ENCODE results near the gene SLC47A1. TPM values are rescaled to one million over a fixed set of nuclear protein-coding genes. Genes with fewer than 3 reads are reported as not detected.

The SLC47A1 gene
- total RNA-seq, 2 experiments from 2014 or later = not detected

DNA sequence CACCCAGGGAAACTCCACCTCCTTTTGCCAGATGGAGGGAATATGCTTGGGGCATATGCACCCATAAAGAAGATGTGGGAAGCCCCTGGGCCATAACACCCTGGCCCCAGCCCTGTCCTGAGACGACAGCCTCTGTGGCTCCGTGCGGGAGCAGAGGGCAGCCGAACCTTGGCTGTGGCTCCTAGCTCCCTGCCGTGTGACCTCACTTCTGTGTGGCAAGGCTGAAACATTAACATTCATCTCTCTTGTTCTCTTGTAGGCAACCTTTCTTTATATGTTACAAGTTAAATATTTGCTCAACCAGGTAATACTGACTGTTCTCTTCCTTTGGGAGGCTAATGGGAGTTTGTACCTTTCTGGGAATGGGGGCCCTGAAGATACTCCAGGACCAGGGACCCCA, 17.5 kb downstream of the SLC47A1 start:
- H3K27me3 Mint-ChIP-seq = peaks cover 3% of the 10 kb centered on the region

DNA sequence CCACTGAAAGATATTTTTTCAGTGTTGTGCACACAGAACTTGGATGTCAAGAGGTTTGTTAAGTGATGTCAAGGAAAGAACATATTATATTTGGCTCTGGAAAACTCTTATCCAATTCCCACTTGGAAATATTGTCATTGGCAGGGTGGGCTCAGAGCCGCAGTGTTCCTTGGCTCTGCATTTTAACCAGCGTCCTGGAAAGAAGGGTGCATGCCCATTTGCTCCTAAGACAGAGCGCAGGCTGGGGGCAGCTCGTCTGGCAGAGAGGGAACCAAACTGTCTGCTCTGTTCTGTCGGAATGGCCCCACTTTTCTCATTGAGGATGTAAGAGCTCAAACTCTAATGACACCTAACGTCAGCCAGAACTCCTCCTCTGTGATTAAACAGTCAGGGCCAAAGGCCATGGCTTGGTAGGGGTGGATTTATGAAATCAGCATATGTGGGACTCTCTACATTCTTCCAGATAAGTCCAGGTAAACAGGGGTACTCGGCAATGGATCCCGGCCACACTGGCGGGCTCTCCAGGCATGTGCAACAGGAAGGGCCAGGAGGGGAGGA, 18.0 kb downstream of the SLC47A1 start:
- POLR2A ChIA-PET = no interaction called here
- TF ChIP-seq, protein P1, sequence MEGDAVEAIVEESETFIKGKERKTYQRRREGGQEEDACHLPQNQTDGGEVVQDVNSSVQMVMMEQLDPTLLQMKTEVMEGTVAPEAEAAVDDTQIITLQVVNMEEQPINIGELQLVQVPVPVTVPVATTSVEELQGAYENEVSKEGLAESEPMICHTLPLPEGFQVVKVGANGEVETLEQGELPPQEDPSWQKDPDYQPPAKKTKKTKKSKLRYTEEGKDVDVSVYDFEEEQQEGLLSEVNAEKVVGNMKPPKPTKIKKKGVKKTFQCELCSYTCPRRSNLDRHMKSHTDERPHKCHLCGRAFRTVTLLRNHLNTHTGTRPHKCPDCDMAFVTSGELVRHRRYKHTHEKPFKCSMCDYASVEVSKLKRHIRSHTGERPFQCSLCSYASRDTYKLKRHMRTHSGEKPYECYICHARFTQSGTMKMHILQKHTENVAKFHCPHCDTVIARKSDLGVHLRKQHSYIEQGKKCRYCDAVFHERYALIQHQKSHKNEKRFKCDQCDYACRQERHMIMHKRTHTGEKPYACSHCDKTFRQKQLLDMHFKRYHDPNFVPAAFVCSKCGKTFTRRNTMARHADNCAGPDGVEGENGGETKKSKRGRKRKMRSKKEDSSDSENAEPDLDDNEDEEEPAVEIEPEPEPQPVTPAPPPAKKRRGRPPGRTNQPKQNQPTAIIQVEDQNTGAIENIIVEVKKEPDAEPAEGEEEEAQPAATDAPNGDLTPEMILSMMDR (IDR thresholded peaks at IDR 0.05) = no peak
- Histone ChIP-seq H3K36me3 (ENCODE audit: insufficient read depth, low read length) (no peaks in the 10 kb centered on the region), H3K27me3 (ENCODE audit: control insufficient read depth in 1 of 2, insufficient read depth in 2 of 2, low read length in 2 of 2) (no peaks in the 10 kb centered on the region), H3K9me3 (ENCODE audit: control insufficient read depth in 1 of 2, insufficient read depth in 1 of 2, low read length in 2 of 2) (no peaks in the 10 kb centered on the region), H3K4me3 (ENCODE audit: low read length) (no peak overlapping the region), H3K4me1 (ENCODE audit: insufficient read depth, low read length) (no peaks in the 10 kb centered on the region), H3K27ac (ENCODE audit: low read depth in 1 of 2, low read length in 2 of 2) (no peak overlapping the region)
- DNase-seq (no peak), ATAC-seq (ENCODE audit: poor library complexity) (no peak)
- intact Hi-C loops (cut with DNase I, micrococcal nuclease) = no loop called here
- Mint-ChIP-seq H3K36me3 (ENCODE audit: low read depth) (no peaks in the 10 kb centered on the region), H3K4me3 (no peak overlapping the region), H3K4me1 (ENCODE audit: low read depth) (no peaks in the 10 kb centered on the region), H3K27me3 (peaks cover 4% of the 10 kb centered on the region), H3K27ac (no peak overlapping the region), H3K9me3 (no peaks in the 10 kb centered on the region)
- CTCF ChIA-PET = no interaction called here

More for the DNA sequence above, 17.5 kb downstream of the SLC47A1 start:
- no peak for DNase-seq
- Mint-ChIP-seq H3K36me3 (ENCODE audit: low read depth) (no peaks in the 10 kb centered on the region), H3K4me1 (ENCODE audit: low read depth) (no peaks in the 10 kb centered on the region), H3K9me3 (no peaks in the 10 kb centered on the region), H3K4me3 (no peak overlapping the region), H3K27ac (no peak overlapping the region)
- H3K36me3 ChIP-seq (ENCODE audit: insufficient read depth, low read length) = no peaks in the 10 kb centered on the region
- ChIA-PET CTCF (no interaction called here), POLR2A (no interaction called here)
- intact Hi-C loops (cut with DNase I, micrococcal nuclease) = no loop called here
- no peaks in the 10 kb centered on the region for H3K9me3 ChIP-seq (ENCODE audit: control insufficient read depth in 1 of 2, insufficient read depth in 1 of 2, low read length in 2 of 2)
- H3K27me3 ChIP-seq (ENCODE audit: control insufficient read depth in 1 of 2, insufficient read depth in 2 of 2, low read length in 2 of 2) = no peaks in the 10 kb centered on the region
- no peak for ATAC-seq (ENCODE audit: poor library complexity)
- TF ChIP-seq, protein P1 (IDR thresholded peaks at IDR 0.05) = no peak
- H3K4me3 ChIP-seq (ENCODE audit: low read length) = no peak overlapping the region
- H3K27ac ChIP-seq (ENCODE audit: low read depth in 1 of 2, low read length in 2 of 2) = no peak overlapping the region
- H3K4me1 ChIP-seq (ENCODE audit: insufficient read depth, low read length) = no peaks in the 10 kb centered on the region

DNA sequence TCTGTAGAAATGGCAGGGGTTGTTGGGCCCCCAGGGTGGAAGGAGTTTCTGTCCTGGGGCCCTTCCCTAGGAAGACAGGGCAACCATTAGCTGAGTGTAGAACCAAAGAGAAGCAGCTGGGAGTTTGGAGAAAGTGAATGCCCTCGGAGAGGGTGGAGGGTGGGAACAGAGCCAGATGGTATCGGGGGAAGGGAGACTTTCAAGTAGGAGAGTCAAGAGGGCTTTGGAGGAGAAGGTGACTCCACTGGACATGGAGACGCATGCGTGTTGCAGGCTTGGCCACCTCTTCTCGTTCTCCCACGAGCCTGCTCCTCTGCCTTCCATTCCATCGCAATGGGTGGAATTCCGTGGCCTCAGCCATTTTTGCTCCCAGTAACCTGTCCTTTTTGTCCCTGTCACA, 19.4 kb downstream of the SLC47A1 start:
- H3K27ac Mint-ChIP-seq = no peak overlapping the region
- intact Hi-C loops (cut with DNase I, micrococcal nuclease) = no loop called here
- Histone ChIP-seq H3K9me3 (ENCODE audit: control insufficient read depth in 1 of 2, insufficient read depth in 1 of 2, low read length in 2 of 2) (no peaks in the 10 kb centered on the region), H3K27ac (ENCODE audit: low read depth in 1 of 2, low read length in 2 of 2) (no peak overlapping the region), H3K36me3 (ENCODE audit: insufficient read depth, low read length) (no peaks in the 10 kb centered on the region), H3K4me1 (ENCODE audit: insufficient read depth, low read length) (no peaks in the 10 kb centered on the region), H3K27me3 (ENCODE audit: control insufficient read depth in 1 of 2, insufficient read depth in 2 of 2, low read length in 2 of 2) (no peaks in the 10 kb centered on the region), H3K4me3 (ENCODE audit: low read length) (no peak overlapping the region)
- DNase-seq (no peak), ATAC-seq (ENCODE audit: poor library complexity) (no peak)
- H3K36me3 Mint-ChIP-seq (ENCODE audit: low read depth) = no peaks in the 10 kb centered on the region
- TF ChIP-seq, protein P1 (IDR thresholded peaks at IDR 0.05) = no peak
- ChIA-PET CTCF (no interaction called here), POLR2A (no interaction called here)
- H3K4me3 Mint-ChIP-seq = no peak overlapping the region
- no peaks in the 10 kb centered on the region for H3K9me3 Mint-ChIP-seq
- H3K27me3 Mint-ChIP-seq = peaks cover 8% of the 10 kb centered on the region
- H3K4me1 Mint-ChIP-seq (ENCODE audit: low read depth) = no peaks in the 10 kb centered on the region
